CD14-positive monocyte (primary cell): ENCODE measurements around the gene NTNG1. TPM values are rescaled to one million over a fixed set of nuclear protein-coding genes. Genes with fewer than 3 reads are reported as not detected.

ENCODE experiments used
- DNase-seq, 3 donors: peaks; one replicate each; pipeline ENCODE4 v3.0.0-alpha.2; 2011 to 2022
- H2AFZ ChIP-seq: 2 replicates; pipeline ENCODE4 v1.6.0; 2012; ENCODE audit warnings: mild to moderate bottlenecking, low read depth, low read length, inconsistent platforms; ENCODE audit not compliant: insufficient read depth, poor library complexity, severe bottlenecking
- H3K27ac ChIP-seq, 2 donors: 1 replicate in 1 of 2; 2 replicates in 1 of 2; pipeline ENCODE4 v1.5.1; 2012 to 2013; ENCODE audit warnings: low read length in 2 of 2, control low read depth in 1 of 2, inconsistent platforms in 1 of 2, low read depth in 1 of 2, mild to moderate bottlenecking in 1 of 2
- H3K27me3 ChIP-seq, 2 donors: one replicate each; pipeline versions ENCODE4 v1.6.0 to v1.6.1; 2011 to 2013; ENCODE audit warnings: low read length in 2 of 2; ENCODE audit not compliant: control insufficient read depth in 2 of 2, insufficient read depth in 2 of 2
- H3K36me3 ChIP-seq, 2 donors: replicated peaks in 1 of 2; 1 replicate in 1 of 2; 2 replicates in 1 of 2; pipeline versions ENCODE4 v1.5.1 to v1.6.1; 2012 to 2013; ENCODE audit warnings: low read length in 2 of 2, control low read depth in 1 of 2, inconsistent platforms in 1 of 2, mild to moderate bottlenecking in 1 of 2; ENCODE audit not compliant: insufficient read depth in 2 of 2, control insufficient read depth in 1 of 2
- H3K4me1 ChIP-seq, 2 donors: 1 replicate in 1 of 2; 2 replicates in 1 of 2; pipeline versions ENCODE4 v1.5.1 to v1.6.1; 2012 to 2013; ENCODE audit warnings: low read length in 2 of 2, control low read depth in 1 of 2, inconsistent platforms in 1 of 2, mild to moderate bottlenecking in 1 of 2, moderate library complexity in 1 of 2; ENCODE audit not compliant: insufficient read depth in 2 of 2, control insufficient read depth in 1 of 2
- H3K4me2 ChIP-seq: replicated peaks from 2 replicates; pipeline ENCODE3; 2012; ENCODE audit warnings: low read length, moderate library complexity, mild to moderate bottlenecking; ENCODE audit not compliant: poor library complexity, severe bottlenecking; ENCODE audit errors: extremely low read depth
- H3K4me3 ChIP-seq, 3 experiments: fragments of 200-600 bp in 1 of 3; sonication (generic) in 1 of 3; replicated peaks in 1 of 3; 1 replicate in 2 of 3; 2 replicates in 1 of 3; pipeline ENCODE4 v1.5.1; 2011 to 2013; ENCODE audit warnings: low read length in 3 of 3, mild to moderate bottlenecking in 3 of 3, control low read depth in 2 of 3, low read depth in 2 of 3, inconsistent platforms in 1 of 3, moderate library complexity in 1 of 3
- H3K79me2 ChIP-seq: 2 replicates; pipeline ENCODE4 v1.6.0; 2012; ENCODE audit warnings: mild to moderate bottlenecking, control low read depth, inconsistent platforms, low read length, moderate library complexity; ENCODE audit not compliant: insufficient read depth
- H3K9ac ChIP-seq: 2 replicates; pipeline ENCODE4 v1.6.0; 2017; ENCODE audit warnings: low read length, mild to moderate bottlenecking; ENCODE audit not compliant: insufficient read depth, poor library complexity, severe bottlenecking
- H3K9me3 ChIP-seq, 2 donors: replicated peaks in 1 of 2; 1 replicate in 1 of 2; 2 replicates in 1 of 2; pipeline versions ENCODE4 v1.5.1 to v1.6.1; 2012 to 2013; ENCODE audit warnings: low read length in 2 of 2, control low read depth in 1 of 2; ENCODE audit not compliant: control insufficient read depth in 1 of 2, insufficient read depth in 1 of 2
- H4K20me1 ChIP-seq: 2 replicates; pipeline ENCODE4 v1.6.0; 2012; ENCODE audit warnings: mild to moderate bottlenecking, low read length, control low read depth, moderate library complexity; ENCODE audit not compliant: insufficient read depth
- H3K27ac Mint-ChIP-seq, 7 donors: one replicate each; pipeline ENCODE4 v1.8.0; 2020; ENCODE audit warnings: mild to moderate bottlenecking in 7 of 7, mixed read lengths in 7 of 7, moderate library complexity in 6 of 7, inconsistent platforms in 2 of 7
- H3K27me3 Mint-ChIP-seq, 3 donors: one replicate each; pipeline ENCODE4 v1.8.0; 2021 to 2022; ENCODE audit warnings: low read depth in 3 of 3, mild to moderate bottlenecking in 3 of 3, mixed read lengths in 3 of 3, moderate library complexity in 3 of 3, inconsistent platforms in 1 of 3
- H3K36me3 Mint-ChIP-seq, 2 donors: one replicate each; pipeline ENCODE4 v1.8.0; 2020; ENCODE audit warnings: mixed read lengths in 2 of 2, inconsistent platforms in 1 of 2, mild to moderate bottlenecking in 1 of 2
- H3K4me1 Mint-ChIP-seq: one replicate; pipeline ENCODE4 v1.8.0; 2020; ENCODE audit warnings: mild to moderate bottlenecking, mixed read lengths
- H3K4me3 Mint-ChIP-seq, 2 donors: one replicate each; pipeline ENCODE4 v1.8.0; 2020; ENCODE audit warnings: mild to moderate bottlenecking in 2 of 2, mixed read lengths in 2 of 2, moderate library complexity in 1 of 2
- H3K9me3 Mint-ChIP-seq, 7 donors: one replicate each; pipeline ENCODE4 v1.8.0; 2020 to 2022; ENCODE audit warnings: mixed read lengths in 7 of 7, mild to moderate bottlenecking in 6 of 7, moderate library complexity in 6 of 7, inconsistent platforms in 2 of 7
- CTCF ChIP-seq: fragments of 200-600 bp; IDR thresholded peaks from one replicate; pipeline ENCODE4 v1.8.0; 2022; ENCODE audit warnings: antibody characterized with exemption, mild to moderate bottlenecking
- WGBS: methylation state at CpG from one replicate; pipeline ENCODE4 v1.1.5; 2013; ENCODE audit warnings: missing lambda C conversion rate; ENCODE audit not compliant: insufficient coverage; 5-methylcytosine and 5-hydroxymethylcytosine counted together
- intact Hi-C, 2 donors: fragments of 100-400 bp; cut with micrococcal nuclease; formaldehyde crosslinking; loops; one replicate each; pipeline versions ENCODE4 v1.15.0 to v1.15.1; 2023
- polyA plus RNA-seq, 3 donors: library from polyadenylated mRNA; depleted of rRNA in 1 of 3; unstranded in 2 of 3; stranded (reverse) in 1 of 3; fragments of 300-500 nt in 2 of 3; fragments of >200 nt in 1 of 3; fragmentation: Illumina TruSeq in 2 of 3; gene quantifications; 1 replicate in 2 of 3; 2 replicates in 1 of 3; pipeline ENCODE4 v1.2.3, GENCODE V29; 2012 to 2021

The NTNG1 gene
- polyA plus RNA-seq, 3 donors = not detected

GRCh38 chr1:107362468-107363140 lies 221.8 kb downstream of the NTNG1 start:
- 89% methylated on average over 1 of the region's 3 CpGs for WGBS
- no peaks in the 10 kb centered on the region for H3K79me2 ChIP-seq
- TF ChIP-seq CTCF = no peak
- no peak for DNase-seq
- H3K27me3 ChIP-seq = no peaks in the 10 kb centered on the region
- H3K36me3 ChIP-seq = no peaks in the 10 kb centered on the region
- no peak overlapping the region for H3K4me3 ChIP-seq
- H4K20me1 ChIP-seq = no peaks in the 10 kb centered on the region
- no peaks in the 10 kb centered on the region for H3K9me3 ChIP-seq
- no peaks in the 10 kb centered on the region for H3K4me1 Mint-ChIP-seq
- H3K27ac ChIP-seq = no peak overlapping the region
- peaks cover 0 to 2% (median 0%) of the 10 kb centered on the region in 7 donors for H3K9me3 Mint-ChIP-seq
- no peak overlapping the region for H3K27ac Mint-ChIP-seq
- H3K36me3 Mint-ChIP-seq = no peaks in the 10 kb centered on the region
- no peak overlapping the region for H3K9ac ChIP-seq
- no peaks in the 10 kb centered on the region for H3K4me1 ChIP-seq
- no peak overlapping the region for H2AFZ ChIP-seq
- H3K4me3 Mint-ChIP-seq = no peak overlapping the region
- H3K4me2 ChIP-seq = no peak overlapping the region
- peaks cover 0 to 2% (median 0%) of the 10 kb centered on the region in 3 donors for H3K27me3 Mint-ChIP-seq
- intact Hi-C loops = no loop called here

DNA sequence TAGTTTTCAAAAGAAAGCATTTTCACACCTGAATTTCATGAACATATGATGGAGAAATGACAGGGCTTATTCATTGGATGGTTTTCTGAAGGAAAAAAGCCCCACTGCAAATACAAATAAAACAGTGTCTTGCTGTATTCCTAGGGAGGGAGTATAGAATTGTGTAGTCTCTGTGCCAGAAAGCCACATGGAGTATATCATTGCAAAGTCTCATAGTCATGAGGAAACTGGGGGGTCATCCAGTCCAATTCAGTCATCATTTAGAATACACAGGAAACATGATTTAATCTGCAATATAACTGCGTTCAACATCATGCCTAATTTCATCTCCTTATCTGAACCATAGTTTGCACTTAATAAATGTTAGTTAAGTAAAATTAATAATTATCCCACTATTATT lies 222.3 kb downstream of the NTNG1 start:
- Mint-ChIP-seq H3K27ac (no peak overlapping the region), H3K36me3 (no peaks in the 10 kb centered on the region), H3K27me3 (peaks cover 0 to 2% (median 0%) of the 10 kb centered on the region in 3 donors), H3K4me3 (no peak overlapping the region), H3K4me1 (no peaks in the 10 kb centered on the region), H3K9me3 (peaks cover 0 to 2% (median 0%) of the 10 kb centered on the region in 7 donors)
- Histone ChIP-seq H4K20me1 (no peaks in the 10 kb centered on the region), H2AFZ (no peak overlapping the region), H3K9me3 (no peaks in the 10 kb centered on the region), H3K79me2 (no peaks in the 10 kb centered on the region), H3K27me3 (no peaks in the 10 kb centered on the region), H3K9ac (no peak overlapping the region), H3K36me3 (no peaks in the 10 kb centered on the region), H3K27ac (no peak overlapping the region), H3K4me2 (no peak overlapping the region), H3K4me3 (no peak overlapping the region), H3K4me1 (no peaks in the 10 kb centered on the region)
- no CpG with 5 or more reads among the region's 1 CpG for WGBS
- no peak for TF ChIP-seq CTCF
- no peak for DNase-seq
- intact Hi-C loops = no loop called here
